ENCODE measurements around the gene IFNB1.

Gene IFNB1

GRCh38 chr9:21060919-21061561 is 16.7 kb downstream of the IFNB1 start:
- no peak for DNase-seq

- no peak for DNase-seq
Observed at GRCh38 chr9:21056931-21057330, 20.8 kb downstream of the IFNB1 start.

- DNase-seq = no peak
Observed at GRCh38 chr9:21053851-21054250, 23.9 kb downstream of the IFNB1 start.

- DNase-seq = no peak
Observed at GRCh38 chr9:21047281-21047691, 30.5 kb downstream of the IFNB1 start.

- DNase-seq = no peak
Observed at GRCh38 chr9:21043841-21044240, 33.9 kb downstream of the IFNB1 start.

- no peak for DNase-seq
Observed at GRCh38 chr9:21042466-21042865, 35.3 kb downstream of the IFNB1 start.

GRCh38 chr9:21039302-21039701 is 38.4 kb downstream of the IFNB1 start:
- no peak for DNase-seq

GRCh38 chr9:21037278-21037677 is 40.5 kb downstream of the IFNB1 start:
- DNase-seq = no peak

GRCh38 chr9:21031808-21032183 is 45.9 kb downstream of the IFNB1 start:
- DNase-seq = no peak

- DNase-seq = no peak
Observed at GRCh38 chr9:21031091-21031807, 46.5 kb downstream of the IFNB1 start, which contains the start of gene HACD4. HACD4 (minus strand) TSS chr9:21031640; CDS start chr9:21031590, 50 bp downstream.

GRCh38 chr9:21030389-21031035 is 47.2 kb downstream of the IFNB1 start:
- no peak for DNase-seq

GRCh38 chr9:21029661-21030060 is 48.1 kb downstream of the IFNB1 start:
- DNase-seq = no peak

GRCh38 chr9:21028466-21028865 is 49.3 kb downstream of the IFNB1 start:
- DNase-seq = no peak

- no peak for DNase-seq
Observed at GRCh38 chr9:21027295-21027694, 50.4 kb downstream of the IFNB1 start.

All from NCI-H1694 treated with DMSO at 0.1 percent for 48 hours (cell line).